Brain pericyte (primary cell): ENCODE measurements around the gene WFDC10B.
"Not testable (repeated sequence)": the region's sequence is repeated elsewhere in the genome, so short reads cannot be mapped to it uniquely, and the experiment has no call there.

Source experiments
- DNase-seq: peaks from one replicate; pipeline ENCODE4 v3.0.0-alpha.2; 2012; ENCODE audit warnings: low read depth, low spot score

Gene WFDC10B

GRCh38 chr20:45647441-45648050 lies 57.3 kb downstream of the WFDC10B start:
- DNase-seq: no peak

- no peak for DNase-seq
These were observed 57.9 kb downstream of the WFDC10B start for GRCh38 chr20:45646875-45647274.

- DNase-seq: not testable (repeated sequence)
These were observed 59.0 kb downstream of the WFDC10B start for GRCh38 chr20:45645869-45646268.

GRCh38 chr20:45641076-45641475 lies 63.7 kb downstream of the WFDC10B start:
- DNase-seq: not testable (repeated sequence)

GRCh38 chr20:45639687-45640086 lies 65.1 kb downstream of the WFDC10B start:
- no peak for DNase-seq

GRCh38 chr20:45636513-45636912 lies 68.3 kb downstream of the WFDC10B start:
- no peak for DNase-seq
